Adipocyte (in vitro differentiated cells): ENCODE results near the gene IRF8.

Experiments used
- DNase-seq: peaks from one replicate; pipeline ENCODE4 v3.0.0-alpha.2; 2015; ENCODE audit warnings: low read depth
- H3K27me3 ChIP-seq: replicated peaks from 2 replicates; pipeline ENCODE4 v1.7.0; 2013; ENCODE audit warnings: mild to moderate bottlenecking, low read length, moderate library complexity; ENCODE audit not compliant: control insufficient read depth, insufficient read depth
- H3K36me3 ChIP-seq: 2 replicates; pipeline ENCODE4 v1.7.0; 2013; ENCODE audit warnings: low read length, mild to moderate bottlenecking, moderate library complexity; ENCODE audit not compliant: control insufficient read depth, insufficient read depth, severe bottlenecking
- H3K4me1 ChIP-seq: 2 replicates; pipeline ENCODE4 v1.7.0; 2013; ENCODE audit warnings: mild to moderate bottlenecking, low read length, moderate library complexity; ENCODE audit not compliant: control insufficient read depth, insufficient read depth
- H3K4me3 ChIP-seq: 2 replicates; pipeline ENCODE4 v1.7.0; 2013; ENCODE audit warnings: mild to moderate bottlenecking, low read length, moderate library complexity
- H3K9ac ChIP-seq: 2 replicates; pipeline ENCODE4 v1.7.0; 2013; ENCODE audit warnings: mild to moderate bottlenecking, low read length, moderate library complexity
- H3K9me3 ChIP-seq: 2 replicates; pipeline ENCODE4 v1.7.0; 2013; ENCODE audit warnings: mild to moderate bottlenecking, low read length, moderate library complexity; ENCODE audit not compliant: control insufficient read depth

IRF8 gene

GRCh38 chr16:85858984-85859817 lies 39.8 kb upstream of the IRF8 start:
- no peak for DNase-seq
- Histone ChIP-seq H3K9ac (no peak overlapping the region), H3K4me3 (no peak overlapping the region), H3K36me3 (no peaks in the 10 kb centered on the region), H3K9me3 (peaks cover 12% of the 10 kb centered on the region), H3K27me3 (peaks cover 38% of the 10 kb centered on the region), H3K4me1 (no peaks in the 10 kb centered on the region)

- Histone ChIP-seq H3K9me3 (peaks cover 14% of the 10 kb centered on the region), H3K27me3 (peaks cover 33% of the 10 kb centered on the region), H3K9ac (no peak overlapping the region), H3K4me3 (no peak overlapping the region), H3K4me1 (no peaks in the 10 kb centered on the region), H3K36me3 (no peaks in the 10 kb centered on the region)
- DNase-seq = no peak
Observed at GRCh38 chr16:85859818-85860125, 39.2 kb upstream of the IRF8 start.

- Histone ChIP-seq H3K9me3 (peaks cover 15% of the 10 kb centered on the region), H3K9ac (no peak overlapping the region), H3K4me3 (no peak overlapping the region), H3K36me3 (no peaks in the 10 kb centered on the region), H3K27me3 (peaks cover 33% of the 10 kb centered on the region), H3K4me1 (no peaks in the 10 kb centered on the region)
- DNase-seq = no peak
Observed at GRCh38 chr16:85860413-85861094, 38.4 kb upstream of the IRF8 start.

- DNase-seq = no peak
- Histone ChIP-seq H3K36me3 (no peaks in the 10 kb centered on the region), H3K4me3 (no peak overlapping the region), H3K9ac (no peak overlapping the region), H3K4me1 (no peaks in the 10 kb centered on the region), H3K9me3 (peaks cover 15% of the 10 kb centered on the region), H3K27me3 (peaks cover 31% of the 10 kb centered on the region)
Observed at GRCh38 chr16:85861095-85861825, 37.7 kb upstream of the IRF8 start.

GRCh38 chr16:85862476-85863383 lies 36.2 kb upstream of the IRF8 start:
- Histone ChIP-seq H3K27me3 (peaks cover 23% of the 10 kb centered on the region), H3K9ac (no peak overlapping the region), H3K4me3 (no peak overlapping the region), H3K36me3 (no peaks in the 10 kb centered on the region), H3K4me1 (no peaks in the 10 kb centered on the region), H3K9me3 (peaks cover 15% of the 10 kb centered on the region)
- no peak for DNase-seq

GRCh38 chr16:85863384-85863774 lies 35.6 kb upstream of the IRF8 start:
- no peaks in the 10 kb centered on the region for H3K4me1 ChIP-seq
- peaks cover 15% of the 10 kb centered on the region for H3K9me3 ChIP-seq
- peak; percentile 23 for DNase-seq

GRCh38 chr16:85864965-85865364 lies 34.0 kb upstream of the IRF8 start:
- peaks cover 10% of the 10 kb centered on the region for H3K27me3 ChIP-seq
- peaks cover 19% of the 10 kb centered on the region for H3K9me3 ChIP-seq
- H3K4me1 ChIP-seq = no peaks in the 10 kb centered on the region
- H3K4me3 ChIP-seq = no peak overlapping the region
- H3K9ac ChIP-seq = no peak overlapping the region
- H3K36me3 ChIP-seq = no peaks in the 10 kb centered on the region
- DNase-seq = no peak

More at GRCh38 chr16:85863384-85863774, 35.6 kb upstream of the IRF8 start:
- Histone ChIP-seq H3K36me3 (no peaks in the 10 kb centered on the region), H3K4me3 (no peak overlapping the region), H3K27me3 (peaks cover 19% of the 10 kb centered on the region), H3K9ac (no peak overlapping the region)

GRCh38 chr16:85867189-85867588 lies 31.8 kb upstream of the IRF8 start:
- Histone ChIP-seq H3K9ac (no peak overlapping the region), H3K4me1 (peaks cover 2% of the 10 kb centered on the region), H3K36me3 (no peaks in the 10 kb centered on the region), H3K4me3 (no peak overlapping the region), H3K27me3 (peaks cover 19% of the 10 kb centered on the region), H3K9me3 (peaks cover 19% of the 10 kb centered on the region)
- no peak for DNase-seq

- Histone ChIP-seq H3K4me3 (no peak overlapping the region), H3K9ac (no peak overlapping the region), H3K27me3 (peaks cover 28% of the 10 kb centered on the region), H3K4me1 (peaks cover 2% of the 10 kb centered on the region), H3K36me3 (no peaks in the 10 kb centered on the region), H3K9me3 (peaks cover 19% of the 10 kb centered on the region)
- DNase-seq = no peak
Observed at GRCh38 chr16:85868495-85868894, 30.5 kb upstream of the IRF8 start.

GRCh38 chr16:85869206-85869605 lies 29.8 kb upstream of the IRF8 start:
- H3K9ac ChIP-seq = no peak overlapping the region
- H3K36me3 ChIP-seq = no peaks in the 10 kb centered on the region
- H3K4me1 ChIP-seq = peaks cover 2% of the 10 kb centered on the region
- peaks cover 15% of the 10 kb centered on the region for H3K9me3 ChIP-seq
- peaks cover 31% of the 10 kb centered on the region for H3K27me3 ChIP-seq
- no peak for DNase-seq
- H3K4me3 ChIP-seq = no peak overlapping the region
